GM19397 (cell line): ENCODE measurements around the gene PRKG1.

Source experiments
- ATAC-seq: cut with Tn5 transposase; IDR thresholded peaks from one replicate; pipeline ENCODE4 v1.9.1; 2021; ENCODE audit warnings: mild to moderate bottlenecking, moderate library complexity; ENCODE audit not compliant: unreplicated experiment

PRKG1 gene

DNA sequence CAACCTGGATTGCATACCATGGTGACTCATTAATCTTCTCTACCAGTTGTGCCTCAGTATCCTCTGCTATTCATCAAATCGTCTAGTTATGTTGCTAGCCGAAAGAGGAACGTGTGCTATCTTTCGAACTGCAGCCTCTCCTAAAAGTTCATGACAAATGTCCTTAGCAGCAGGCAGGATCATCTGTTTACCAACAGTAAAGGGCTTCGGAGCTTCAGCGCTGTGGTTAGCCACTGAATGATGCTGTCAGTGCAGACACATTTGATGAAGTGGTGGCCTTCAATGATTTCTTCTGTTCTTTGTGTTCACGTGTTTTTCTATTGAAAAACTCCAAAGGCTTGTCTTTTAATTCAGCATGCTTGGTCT, 556.3 kb downstream of the PRKG1 start:
- ATAC-seq, result no peak

DNA sequence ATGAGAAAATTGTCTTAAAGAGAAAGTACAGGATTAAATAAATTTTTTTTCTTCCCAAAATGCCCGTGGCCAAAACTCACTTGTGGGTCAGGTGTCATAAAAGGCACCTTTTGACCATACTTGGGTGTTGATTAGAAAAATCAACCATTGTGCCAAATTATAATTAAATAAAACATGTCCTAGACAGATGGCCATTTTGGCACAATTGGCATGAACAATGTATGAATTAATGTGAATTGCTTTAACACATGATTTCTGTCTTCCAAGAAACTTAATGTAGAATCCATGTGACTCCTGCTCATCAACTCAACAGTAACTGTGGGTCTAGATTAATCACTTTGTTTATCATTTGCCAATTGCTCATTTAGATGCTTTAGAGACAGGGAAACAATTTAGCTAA, 561.1 kb downstream of the PRKG1 start:
- ATAC-seq, result no peak

DNA sequence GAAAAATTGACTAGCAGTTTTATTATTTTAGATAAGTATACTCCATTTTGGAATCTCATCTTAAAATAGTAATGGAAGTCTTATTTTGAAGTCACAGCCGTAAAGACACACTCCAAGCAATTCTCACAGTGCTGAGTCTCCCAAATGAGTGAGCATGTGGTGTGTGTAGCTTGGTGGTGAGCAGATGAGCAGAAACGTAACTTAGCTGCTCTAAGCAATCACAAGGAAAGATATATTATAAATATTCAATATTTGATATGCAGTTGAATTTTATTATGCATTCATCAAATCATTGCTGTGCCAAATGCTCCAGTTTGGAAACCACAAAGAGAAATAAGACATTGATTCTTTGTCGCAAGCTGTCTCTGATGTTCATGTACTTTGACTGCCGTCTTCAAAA, 563.9 kb downstream of the PRKG1 start:
- no peak for ATAC-seq

DNA sequence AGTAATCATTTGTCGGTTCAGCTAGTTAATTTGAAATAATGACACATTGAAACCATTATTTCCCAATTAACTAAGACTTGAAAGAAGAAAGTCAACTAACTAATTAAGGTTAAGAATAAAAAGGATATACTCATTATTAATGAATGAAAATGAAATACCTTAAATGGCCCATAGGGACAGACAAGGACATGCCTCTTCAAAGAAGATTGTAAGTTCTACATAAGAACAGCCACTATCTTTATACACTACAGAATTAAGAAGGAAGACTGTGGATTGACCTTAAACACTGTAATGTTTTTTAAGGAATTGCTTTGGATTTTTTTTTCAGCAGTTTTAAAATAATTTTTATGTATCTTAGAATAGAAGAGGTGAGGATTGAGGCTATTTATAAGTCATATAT, 564.5 kb downstream of the PRKG1 start:
- no peak for ATAC-seq

DNA sequence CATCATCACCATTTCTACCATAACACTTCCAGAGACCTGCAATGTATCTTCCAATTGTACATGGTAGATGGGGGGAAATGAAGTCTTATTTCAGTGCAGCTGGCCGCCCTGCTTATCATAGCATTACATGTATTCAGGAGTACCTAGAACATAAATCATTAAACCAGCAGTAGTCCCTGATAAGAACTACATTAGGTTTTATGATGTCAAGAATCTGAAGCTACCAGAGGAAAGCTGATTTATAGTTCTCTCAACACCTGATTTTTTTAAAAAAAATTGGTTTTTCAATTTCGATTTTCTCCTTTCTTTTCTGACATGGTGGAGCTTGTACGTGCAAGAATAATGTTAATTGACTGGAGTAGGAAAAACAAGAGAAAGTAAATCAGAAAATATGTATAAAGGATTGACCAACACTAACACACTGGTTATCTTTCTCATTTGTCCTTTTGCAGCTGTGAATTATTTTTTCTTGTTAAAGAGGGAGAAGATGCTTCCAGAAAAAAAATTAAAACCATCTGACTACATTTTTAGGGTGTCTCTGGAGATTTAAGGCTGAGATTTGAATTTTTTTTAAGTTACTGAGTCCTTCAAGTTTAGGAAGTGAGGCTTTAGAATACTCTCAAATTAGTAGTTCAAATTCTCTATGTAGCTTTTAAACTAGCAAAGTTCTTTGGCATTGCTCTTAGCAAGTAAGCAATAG, 566.0 kb downstream of the PRKG1 start:
- no peak for ATAC-seq

DNA sequence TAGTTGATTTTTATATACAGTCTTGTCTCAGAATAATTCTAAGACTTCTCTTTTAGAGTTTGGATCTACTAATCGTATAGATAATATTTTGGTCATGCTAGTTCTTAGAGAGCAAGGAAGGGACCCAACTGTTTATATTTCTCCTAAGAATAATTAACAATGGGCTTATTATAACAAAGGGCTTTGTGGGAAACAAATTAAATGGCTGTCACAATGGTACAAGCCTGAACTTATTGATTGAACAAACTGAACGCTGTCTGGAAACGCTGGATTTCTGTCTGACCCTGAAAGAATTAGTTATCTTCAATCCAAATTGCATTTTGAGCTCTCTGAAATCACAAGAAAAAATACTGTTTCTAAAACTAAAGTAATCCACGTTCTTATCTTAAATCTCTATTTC, 568.3 kb downstream of the PRKG1 start:
- ATAC-seq, result no peak

DNA sequence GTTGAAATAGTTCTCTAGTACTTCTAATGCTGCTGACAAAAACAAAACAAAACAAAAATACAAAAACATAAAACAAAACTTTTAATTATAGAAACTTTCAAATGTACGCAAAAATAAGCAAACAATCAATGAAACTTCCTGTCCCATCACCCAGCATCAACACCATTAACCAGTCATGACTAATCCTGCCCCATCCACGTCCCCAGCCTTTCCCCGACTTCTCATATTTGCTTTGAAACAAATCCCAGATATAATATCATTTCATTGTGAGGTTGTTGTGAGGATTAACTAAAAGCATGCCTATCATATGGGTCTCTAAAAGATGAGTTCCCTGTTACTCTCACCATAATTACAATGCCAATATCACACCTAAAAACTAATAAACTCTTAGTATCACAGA, 569.4 kb downstream of the PRKG1 start:
- ATAC-seq, result no peak

DNA sequence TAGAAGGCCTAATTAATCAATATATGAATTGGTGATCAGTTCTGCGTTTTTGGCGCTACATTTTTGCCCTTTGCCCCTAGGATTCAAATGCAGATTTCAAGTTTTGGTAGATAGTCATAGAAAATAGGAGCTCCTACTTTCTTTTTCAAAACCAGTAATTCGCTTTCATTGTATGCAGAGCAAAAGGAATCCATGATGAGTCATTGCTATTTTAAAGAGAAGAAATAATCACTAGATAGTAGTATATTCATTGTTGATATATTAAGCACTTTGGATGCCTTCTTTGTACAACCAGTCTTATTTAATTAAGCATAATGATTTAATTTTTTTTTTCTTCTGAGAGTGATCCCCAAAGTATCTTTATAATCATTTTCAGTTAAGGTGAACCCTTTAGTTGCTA, 574.8 kb downstream of the PRKG1 start:
- no peak for ATAC-seq

DNA sequence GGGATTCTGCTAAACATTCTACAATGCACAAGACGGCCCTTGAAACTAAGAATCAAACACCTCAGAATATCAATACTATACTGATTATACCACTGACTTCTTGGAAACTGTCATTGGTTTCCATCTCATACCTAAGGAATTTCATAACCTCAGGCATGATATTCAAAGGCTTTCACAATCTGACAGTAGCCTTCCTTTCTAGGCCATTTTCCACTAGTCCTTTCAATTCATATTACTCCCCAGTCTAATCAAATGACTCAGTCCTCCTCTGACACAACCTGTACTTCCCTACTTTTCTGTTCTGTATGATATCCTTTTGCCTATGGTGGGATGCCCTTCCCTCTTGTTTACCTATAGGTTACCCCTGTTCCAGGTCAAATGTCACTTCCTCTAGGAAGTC, 576.8 kb downstream of the PRKG1 start:
- ATAC-seq, result no peak

DNA sequence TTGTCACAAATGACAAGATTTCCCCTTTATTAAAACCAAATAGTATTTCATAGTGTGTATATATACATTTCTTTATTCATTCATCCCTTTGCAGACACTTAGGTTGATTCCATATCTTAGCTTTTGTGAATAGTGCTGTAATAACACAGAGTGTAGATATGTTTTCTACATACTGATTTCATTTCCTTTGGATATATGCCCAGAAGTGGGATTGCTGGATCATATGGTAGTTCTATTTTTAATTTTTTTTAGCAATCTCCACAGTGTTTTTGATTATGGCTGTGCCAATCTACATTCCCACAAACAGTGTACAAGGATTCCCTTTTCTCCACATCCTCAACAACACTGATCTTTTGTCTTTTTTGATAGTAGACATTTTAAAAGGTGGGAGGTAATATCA, 578.7 kb downstream of the PRKG1 start:
- no peak for ATAC-seq

DNA sequence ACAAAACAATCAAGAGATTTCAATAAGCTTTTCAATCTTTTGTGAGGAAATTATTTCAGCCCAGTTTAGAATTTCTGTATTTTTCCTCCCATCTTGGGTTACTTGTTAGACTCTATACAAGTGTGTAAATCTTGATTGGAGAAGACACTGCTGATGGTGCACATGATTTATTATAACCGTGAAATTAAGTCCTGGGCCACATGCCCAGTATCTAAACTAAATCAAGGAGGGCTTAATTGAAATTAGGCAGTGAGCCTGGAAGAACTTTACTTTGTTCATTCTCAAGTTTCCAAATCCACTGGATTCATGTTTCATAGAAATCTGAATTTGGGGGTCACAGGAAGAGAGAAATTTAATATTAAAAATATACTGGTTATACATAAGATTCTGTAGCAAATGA, 580.6 kb downstream of the PRKG1 start:
- no peak for ATAC-seq

DNA sequence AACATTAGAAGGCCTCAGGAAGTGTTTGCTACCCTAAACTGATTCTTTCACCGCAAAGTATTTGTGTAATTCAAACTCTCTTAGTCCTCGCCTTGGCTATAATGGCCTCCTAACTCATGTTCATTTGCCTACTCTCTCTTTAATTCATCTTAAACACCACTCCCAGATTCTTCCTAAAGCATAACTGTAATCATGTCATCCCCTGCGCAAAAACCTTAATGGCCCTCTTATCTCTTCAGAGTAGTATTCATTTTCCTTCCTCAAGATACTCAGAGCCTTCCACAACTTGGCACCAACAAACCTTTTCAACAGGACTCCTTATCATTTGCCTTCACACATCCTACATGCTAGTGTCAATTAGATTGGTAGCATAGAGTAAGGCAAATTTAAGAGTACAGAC, 582.2 kb downstream of the PRKG1 start:
- no peak for ATAC-seq

DNA sequence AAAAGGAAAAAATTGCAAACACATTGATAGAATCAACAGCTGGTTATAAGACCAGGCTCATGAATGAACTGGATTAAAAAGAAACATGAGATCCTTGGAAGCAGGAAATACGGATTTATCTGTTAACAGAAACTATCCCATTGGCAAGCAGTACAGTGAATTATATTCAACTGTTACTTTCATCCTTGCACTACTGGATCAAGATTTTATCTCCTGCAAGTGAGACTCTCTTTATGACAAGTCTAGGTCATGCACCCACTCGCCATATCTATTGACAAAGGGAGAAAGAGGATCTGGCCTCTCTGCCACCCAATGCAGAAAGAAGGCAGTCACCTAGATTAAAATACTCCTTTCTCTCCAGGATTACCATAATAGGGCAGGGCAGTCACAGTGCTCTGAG, 583.7 kb downstream of the PRKG1 start:
- no peak for ATAC-seq

DNA sequence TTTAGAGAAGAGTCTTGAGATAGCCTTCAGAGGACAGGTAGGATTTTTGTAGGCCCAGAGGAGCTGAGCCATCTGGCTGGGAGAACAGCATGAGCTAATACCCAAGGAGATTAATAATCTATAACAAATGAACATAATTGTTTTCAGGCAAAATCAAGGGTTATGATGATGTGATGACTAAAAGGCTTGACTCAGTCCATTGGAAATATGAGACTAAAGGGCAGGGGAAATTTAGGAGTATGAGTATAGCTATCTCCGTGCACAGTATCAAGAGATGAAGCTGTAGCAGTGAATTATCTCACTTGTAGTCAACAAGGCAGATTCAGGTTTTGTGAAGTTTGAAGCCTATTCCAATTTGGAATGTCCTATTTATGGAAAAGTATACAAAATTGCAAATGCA, 585.1 kb downstream of the PRKG1 start:
- no peak for ATAC-seq

DNA sequence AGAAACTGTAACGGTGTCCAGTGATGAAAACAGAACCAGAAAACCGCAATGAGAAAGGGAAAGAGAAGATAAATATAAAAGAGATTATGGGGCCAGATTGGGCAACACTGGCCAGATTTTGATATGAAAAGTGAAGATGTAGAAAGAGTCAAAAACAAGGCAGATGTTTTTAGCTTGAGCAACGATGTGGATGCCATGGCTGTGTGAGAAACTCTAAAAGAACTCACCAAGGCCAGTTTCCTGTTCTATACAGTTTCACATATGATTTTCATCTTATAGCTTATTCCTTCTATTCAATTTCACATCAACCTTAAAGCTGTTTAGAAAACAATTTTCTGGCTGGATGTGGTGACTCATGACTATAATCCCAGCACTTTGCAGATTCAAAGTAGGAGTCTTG, 588.8 kb downstream of the PRKG1 start:
- no peak for ATAC-seq

DNA sequence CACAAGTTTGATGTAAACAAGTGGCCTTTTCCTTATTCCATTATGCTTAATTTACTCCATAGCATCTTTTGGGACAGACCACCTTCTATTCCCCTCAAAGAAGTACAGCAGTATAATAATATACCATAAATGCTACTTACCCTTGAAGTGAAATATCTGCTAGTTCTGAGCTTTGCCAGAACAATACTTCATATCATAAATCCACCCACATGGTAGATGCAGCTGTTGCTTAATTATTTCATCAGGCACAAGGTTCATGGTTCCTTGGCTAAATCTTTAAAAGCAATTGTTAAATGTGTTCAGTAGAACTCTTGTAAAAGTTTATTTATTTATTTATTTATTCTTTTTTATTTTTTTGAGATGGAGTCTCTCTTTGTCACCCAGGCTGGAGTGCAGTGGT, 592.2 kb downstream of the PRKG1 start:
- no peak for ATAC-seq

DNA sequence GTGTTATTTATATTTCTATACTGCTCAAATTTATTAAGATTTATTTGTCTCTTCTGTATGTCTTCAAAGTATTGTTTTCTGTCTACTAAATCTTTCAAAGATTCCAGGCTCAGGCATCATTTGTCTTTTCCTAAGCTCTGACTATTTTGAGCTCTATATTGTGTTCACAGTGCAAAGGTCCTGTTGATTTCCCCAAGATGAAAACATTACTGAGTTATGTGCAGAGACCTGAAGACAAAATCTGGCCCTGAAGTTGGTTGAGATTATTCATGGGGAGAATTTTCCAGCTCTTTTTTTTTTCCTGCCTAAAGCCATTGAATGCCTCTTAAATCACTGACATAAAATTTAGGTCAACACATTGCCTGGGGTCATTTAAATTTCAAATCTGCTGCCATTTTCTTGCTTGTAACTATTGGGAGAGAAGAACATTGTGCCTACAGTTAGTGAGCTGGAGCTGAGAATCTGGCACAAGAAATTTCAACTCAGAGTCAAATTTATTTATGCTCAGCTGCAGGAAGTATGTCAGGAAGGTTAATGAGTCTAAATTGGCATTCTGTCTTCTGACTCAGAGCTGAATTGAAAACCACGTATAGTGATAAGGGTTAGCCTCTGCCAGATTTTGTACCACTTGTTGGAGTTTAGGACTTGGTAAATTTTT, 593.5 kb downstream of the PRKG1 start:
- ATAC-seq, result no peak

DNA sequence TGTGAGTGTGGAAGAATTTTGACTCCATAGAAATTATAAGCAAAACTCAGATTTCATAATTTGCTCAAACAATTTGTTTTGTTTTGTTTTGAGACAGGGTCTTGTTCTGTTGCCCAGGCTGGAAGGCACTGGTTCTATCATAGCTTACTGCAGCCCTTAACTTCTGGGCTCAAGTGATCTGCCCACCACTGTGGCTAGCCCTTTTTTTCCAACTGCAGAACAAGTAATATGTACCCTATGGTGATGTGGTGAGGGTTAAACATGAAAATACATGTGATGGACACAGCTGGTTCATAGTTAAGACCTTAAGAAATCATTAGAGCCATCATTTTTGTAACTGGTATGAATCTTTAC, 594.0 kb downstream of the PRKG1 start:
- no peak for ATAC-seq

DNA sequence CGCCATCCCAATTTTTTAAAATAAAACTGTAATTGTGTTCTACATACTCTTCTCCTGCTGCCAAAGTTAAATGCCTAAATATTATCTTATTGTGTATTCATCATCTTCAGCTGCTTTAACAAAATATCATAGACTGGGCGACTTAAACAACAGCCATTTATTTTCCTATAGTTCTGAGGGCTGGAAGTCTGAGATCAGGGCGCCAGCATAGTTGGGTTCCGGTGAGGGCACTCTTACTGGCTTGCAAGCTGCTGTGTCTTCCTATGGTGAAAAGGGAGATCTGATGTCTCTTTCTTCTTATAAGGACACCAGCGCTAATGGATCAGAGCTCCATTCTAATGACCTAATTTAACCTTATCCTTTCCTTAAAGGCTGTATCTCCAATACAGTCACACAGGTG, 594.8 kb downstream of the PRKG1 start:
- ATAC-seq, result no peak

DNA sequence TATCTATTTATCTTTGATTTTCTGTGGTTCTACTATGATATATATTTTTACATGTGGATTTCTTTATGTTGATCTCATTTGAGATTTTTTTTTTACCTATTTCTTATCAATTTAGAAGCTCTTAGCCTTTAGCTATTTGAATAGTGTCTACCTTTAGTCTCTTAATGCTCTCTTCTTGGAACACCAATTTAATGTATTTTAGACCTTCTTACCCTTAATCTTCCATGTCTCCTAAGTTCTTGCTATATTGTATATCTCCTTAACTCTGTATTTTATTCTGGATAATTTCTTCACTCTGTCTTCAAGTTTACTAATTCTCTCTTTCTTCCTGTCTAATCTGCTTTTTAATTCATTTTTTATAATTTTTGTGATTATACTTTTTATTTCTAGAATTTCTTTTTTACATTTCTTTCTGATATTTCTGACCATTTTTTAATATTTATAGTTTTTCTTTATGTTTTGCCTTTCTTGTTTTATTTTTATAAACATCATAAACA, 597.8 kb downstream of the PRKG1 start:
- no peak for ATAC-seq

DNA sequence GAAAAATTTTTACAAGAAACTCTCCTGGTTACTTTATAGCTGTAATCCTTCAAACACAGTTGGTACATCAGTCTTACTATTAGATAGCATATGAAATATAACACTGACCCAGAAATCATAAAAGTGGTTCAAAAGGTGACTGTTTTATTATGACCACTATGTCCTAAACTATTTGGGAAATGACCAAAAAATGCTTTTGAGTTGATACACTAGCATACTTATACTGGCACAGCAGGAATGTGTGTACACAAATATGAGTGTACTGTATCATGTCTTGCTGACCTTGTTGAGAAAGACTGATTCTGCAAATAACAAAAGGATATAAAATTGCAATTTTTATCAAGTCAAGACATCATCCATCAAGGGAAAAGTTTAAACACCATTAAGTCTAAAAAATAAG, 600.8 kb downstream of the PRKG1 start:
- ATAC-seq, result no peak

DNA sequence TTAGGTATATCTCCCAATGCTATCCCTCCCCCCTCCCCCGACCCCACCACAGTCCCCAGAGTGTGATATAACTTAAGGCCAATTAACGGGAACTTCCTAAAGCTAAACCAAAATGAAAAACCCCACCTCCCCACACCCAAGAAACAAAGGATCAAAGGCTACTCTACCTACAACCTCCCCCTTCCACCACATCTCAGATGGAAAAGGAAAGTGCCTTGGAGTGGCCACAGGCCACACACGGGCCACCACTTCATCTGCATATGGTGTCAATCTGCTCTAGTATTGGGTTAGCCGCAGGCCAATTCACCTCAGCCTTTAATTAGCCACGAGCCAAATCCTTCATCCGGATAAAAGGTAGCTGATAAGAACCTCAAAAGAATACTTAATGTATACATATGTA, 605.6 kb downstream of the PRKG1 start:
- no peak for ATAC-seq
